GM23338 (cell line): ENCODE results near the gene OR5H2.

Experiments used
- CREB1 ChIP-seq: fragments of 250-450 bp; sonication (Bioruptor Pico); IDR thresholded peaks from 2 replicates; pipeline ENCODE4 v1.5.0; 2020; ENCODE audit warnings: low read depth, mild to moderate bottlenecking, moderate library complexity
- CTCF ChIP-seq, 2 experiments: fragments of 200-600 bp in 1 of 2; sonication (generic) in 1 of 2; conservative IDR thresholded peaks; 2 replicates each; pipeline versions ENCODE4 v1.5.1 to v1.6.1; 2016 to 2017; ENCODE audit warnings: antibody characterized with exemption in 2 of 2, low read depth in 2 of 2, mild to moderate bottlenecking in 2 of 2, moderate library complexity in 1 of 2
- ETS1 ChIP-seq: IDR thresholded peaks from 2 replicates; pipeline ENCODE4 v1.6.1; 2016; ENCODE audit warnings: antibody characterized with exemption
- EZH2 ChIP-seq: fragments of 200-600 bp; sonication (generic); IDR thresholded peaks from one replicate; pipeline ENCODE4 v1.8.0; 2017; ENCODE audit warnings: antibody characterized with exemption, mild to moderate bottlenecking, low read depth; ENCODE audit not compliant: unreplicated experiment
- EZH2phosphoT487 ChIP-seq: fragments of 200-600 bp; sonication (generic); IDR thresholded peaks from one replicate; pipeline ENCODE4 v1.8.1; 2018; ENCODE audit warnings: antibody characterized with exemption; ENCODE audit not compliant: unreplicated experiment
- POLR2AphosphoS5 ChIP-seq: IDR thresholded peaks from 2 replicates; pipeline ENCODE4 v1.6.1; 2016; ENCODE audit warnings: antibody characterized with exemption, low read depth
- REST ChIP-seq: IDR thresholded peaks from one replicate; pipeline ENCODE4 v1.6.1; 2018; ENCODE audit warnings: antibody characterized with exemption; ENCODE audit not compliant: unreplicated experiment
- STAT1 ChIP-seq: IDR thresholded peaks from one replicate; pipeline ENCODE4 v1.6.1; 2016; ENCODE audit warnings: antibody characterized with exemption; ENCODE audit not compliant: unreplicated experiment

- TF ChIP-seq ETS1 (no peak), EZH2phosphoT487 (no peak), CTCF (conservative IDR thresholded peaks at IDR 0.05; ENCODE audit: low read depth in 2 of 2) (no peak), STAT1 (no peak), CREB1 (no peak), EZH2 (no peak), REST (no peak), POLR2AphosphoS5 (no peak)
Measured at GRCh38 chr3:98240131-98240530, 42.2 kb upstream of the OR5H2 start.
